Posterior vena cava (tissue), 2 donors: ENCODE results near the gene SUPT20HL2. TPM values are rescaled to one million over a fixed set of nuclear protein-coding genes. Genes with fewer than 3 reads are reported as not detected.

ENCODE experiments used
- DNase-seq: peaks from one replicate; pipeline ENCODE4 v3.0.0-alpha.2; 2020; ENCODE audit warnings: low spot score
- intact Hi-C, 2 donors: fragments of 100-400 bp; cut with DNase I; formaldehyde crosslinking; loops; one replicate each; pipeline versions ENCODE4 v1.14.1 to v1.14.2; 2022 to 2023
- total RNA-seq, 2 donors: library from RNA; stranded (reverse); fragmentation: NEBNext Ultra II Directional; extraction: Animal tissue kit (Norgen Biotek cat#: 25700); gene quantifications; one replicate each; pipeline ENCODE4 v1.2.1, GENCODE V29; 2021
- donor health status: DM: yes; HTN: yes; CAD: no.
- donor health status: DM: yes; HTN: yes; CAD: no.

The SUPT20HL2 gene
- total RNA-seq, 2 donors from 2014 or later, result 0.76 to 1.9 TPM

DNA sequence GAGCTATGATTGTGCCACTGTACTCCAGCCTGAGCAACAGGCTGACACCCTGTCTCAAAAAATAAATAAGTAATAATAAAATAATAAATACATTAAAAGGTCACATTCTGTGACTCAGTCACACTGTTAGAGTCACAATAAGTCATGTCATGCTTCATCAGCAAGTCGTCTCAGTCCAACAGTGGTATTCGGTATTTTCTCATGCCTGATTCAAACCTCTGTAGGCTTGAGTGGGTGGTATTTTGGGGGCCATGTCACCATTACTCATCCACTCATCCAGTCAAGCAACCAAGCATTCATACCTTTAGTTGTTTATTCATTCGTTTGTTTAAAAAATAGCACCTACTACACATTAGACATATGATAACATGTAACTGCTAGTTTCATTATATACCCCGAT lies 46.9 kb downstream of the SUPT20HL2 start:
- DNase-seq, result no peak
- intact Hi-C loops, result no loop called here

DNA sequence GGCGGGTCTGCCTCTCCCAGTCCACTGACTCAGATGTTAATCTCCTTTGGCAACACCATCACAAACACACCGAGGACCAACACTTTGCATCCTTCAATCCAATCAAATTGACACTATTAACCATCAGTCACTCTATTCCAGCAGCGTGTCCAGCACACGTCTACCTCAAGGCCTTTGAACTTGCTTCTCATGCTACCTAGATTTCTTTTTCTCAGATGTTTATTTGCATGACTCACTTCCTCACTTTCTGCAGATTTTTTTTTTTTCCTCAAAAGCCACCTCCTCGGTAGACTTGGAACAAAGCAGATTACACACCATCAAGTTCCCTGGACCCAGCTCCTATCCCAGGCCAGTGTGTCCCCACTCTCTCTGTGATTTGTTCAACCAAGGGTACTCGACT lies 49.5 kb downstream of the SUPT20HL2 start:
- intact Hi-C loops, result loop anchor here in 1 of 2 donors (5.0 kb wide), 1 partner anchor 728 kb away; no protein-coding TSS in a partner anchor
- DNase-seq, result no peak

DNA sequence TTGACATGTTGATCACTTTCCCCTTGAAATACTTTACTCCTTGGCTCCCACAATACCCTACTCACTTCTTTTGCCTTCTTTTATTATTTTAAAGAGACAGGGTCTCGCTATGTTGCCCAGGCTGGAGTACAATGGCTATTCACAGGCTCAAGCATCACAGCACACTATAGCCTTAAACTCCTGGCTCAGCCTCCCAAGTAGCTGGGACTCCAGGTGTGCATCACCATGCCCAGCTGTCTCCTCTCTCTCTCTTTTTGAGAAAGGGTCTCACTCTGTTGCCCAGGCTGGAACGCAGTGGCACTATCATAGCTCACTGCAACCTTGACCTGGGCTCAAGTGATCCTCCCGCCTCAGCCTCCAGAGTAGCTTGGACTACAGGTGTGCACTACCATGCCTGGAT lies 51.6 kb downstream of the SUPT20HL2 start:
- intact Hi-C loops, result loop anchor here in 1 of 2 donors (5.0 kb wide), 1 partner anchor 730 kb away; no protein-coding TSS in a partner anchor
- no peak for DNase-seq

Other genes starting within 250 kb of the SUPT20HL2 start
- 10 to 100 TPM; 67.6 to 69.9 TPM for gene ZFX, start 164.3 kb downstream of the SUPT20HL2 start, total RNA-seq
- gene SUPT20HL1, start 46.6 kb upstream of the SUPT20HL2 start, total RNA-seq, result under 1 TPM; 0.48 to 0.69 TPM
- 10 to 100 TPM; 58.0 to 67.3 TPM for gene PDK3, start 151.2 kb upstream of the SUPT20HL2 start, total RNA-seq